ENCODE measurements around the gene BAIAP2.

- TF ChIP-seq, protein P1, sequence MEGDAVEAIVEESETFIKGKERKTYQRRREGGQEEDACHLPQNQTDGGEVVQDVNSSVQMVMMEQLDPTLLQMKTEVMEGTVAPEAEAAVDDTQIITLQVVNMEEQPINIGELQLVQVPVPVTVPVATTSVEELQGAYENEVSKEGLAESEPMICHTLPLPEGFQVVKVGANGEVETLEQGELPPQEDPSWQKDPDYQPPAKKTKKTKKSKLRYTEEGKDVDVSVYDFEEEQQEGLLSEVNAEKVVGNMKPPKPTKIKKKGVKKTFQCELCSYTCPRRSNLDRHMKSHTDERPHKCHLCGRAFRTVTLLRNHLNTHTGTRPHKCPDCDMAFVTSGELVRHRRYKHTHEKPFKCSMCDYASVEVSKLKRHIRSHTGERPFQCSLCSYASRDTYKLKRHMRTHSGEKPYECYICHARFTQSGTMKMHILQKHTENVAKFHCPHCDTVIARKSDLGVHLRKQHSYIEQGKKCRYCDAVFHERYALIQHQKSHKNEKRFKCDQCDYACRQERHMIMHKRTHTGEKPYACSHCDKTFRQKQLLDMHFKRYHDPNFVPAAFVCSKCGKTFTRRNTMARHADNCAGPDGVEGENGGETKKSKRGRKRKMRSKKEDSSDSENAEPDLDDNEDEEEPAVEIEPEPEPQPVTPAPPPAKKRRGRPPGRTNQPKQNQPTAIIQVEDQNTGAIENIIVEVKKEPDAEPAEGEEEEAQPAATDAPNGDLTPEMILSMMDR (IDR thresholded peaks at IDR 0.05 in 4 of 5, conservative IDR thresholded peaks at IDR 0.05 in 1 of 5) = no peak
- TF ChIP-seq POLR2A (IDR thresholded peaks at IDR 0.05) = no peak
Observed at GRCh38 chr17:81108220-81108619, 73.3 kb downstream of the BAIAP2 start.

Data from gastrocnemius medialis (tissue), 4 donors.